NCI-H748 treated with DMSO at 0.1 percent for 48 hours (cell line): Measurements from ENCODE around the gene ITPR1.
"Not testable (repeated sequence)": the region's sequence is repeated elsewhere in the genome, so short reads cannot be mapped to it uniquely, and the experiment has no call there.

Experiments used
- DNase-seq: peaks from one replicate; lab custom pipeline; 2025; lab: John Stamatoyannopoulos, UW

The ITPR1 gene

DNA sequence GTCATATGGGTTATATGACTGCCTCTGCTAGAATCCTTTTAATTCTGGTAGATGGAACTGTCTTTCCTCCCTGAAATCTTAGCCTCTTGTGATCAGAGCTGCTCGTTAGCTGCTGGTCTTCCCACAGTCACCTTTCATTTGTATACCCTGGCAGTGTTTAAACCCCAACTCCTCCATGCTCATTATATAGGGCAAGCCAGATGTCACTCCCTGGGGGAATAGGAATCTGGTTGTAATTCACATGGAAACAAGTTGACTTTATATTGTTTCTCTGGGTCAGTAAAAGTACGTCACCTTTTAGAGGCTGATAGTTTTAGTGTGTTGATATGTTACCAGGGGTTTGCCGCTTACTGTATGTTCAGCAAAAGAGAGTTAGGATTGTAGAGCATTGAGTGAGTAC, 103.5 kb downstream of the ITPR1 start:
- no peak for DNase-seq

DNA sequence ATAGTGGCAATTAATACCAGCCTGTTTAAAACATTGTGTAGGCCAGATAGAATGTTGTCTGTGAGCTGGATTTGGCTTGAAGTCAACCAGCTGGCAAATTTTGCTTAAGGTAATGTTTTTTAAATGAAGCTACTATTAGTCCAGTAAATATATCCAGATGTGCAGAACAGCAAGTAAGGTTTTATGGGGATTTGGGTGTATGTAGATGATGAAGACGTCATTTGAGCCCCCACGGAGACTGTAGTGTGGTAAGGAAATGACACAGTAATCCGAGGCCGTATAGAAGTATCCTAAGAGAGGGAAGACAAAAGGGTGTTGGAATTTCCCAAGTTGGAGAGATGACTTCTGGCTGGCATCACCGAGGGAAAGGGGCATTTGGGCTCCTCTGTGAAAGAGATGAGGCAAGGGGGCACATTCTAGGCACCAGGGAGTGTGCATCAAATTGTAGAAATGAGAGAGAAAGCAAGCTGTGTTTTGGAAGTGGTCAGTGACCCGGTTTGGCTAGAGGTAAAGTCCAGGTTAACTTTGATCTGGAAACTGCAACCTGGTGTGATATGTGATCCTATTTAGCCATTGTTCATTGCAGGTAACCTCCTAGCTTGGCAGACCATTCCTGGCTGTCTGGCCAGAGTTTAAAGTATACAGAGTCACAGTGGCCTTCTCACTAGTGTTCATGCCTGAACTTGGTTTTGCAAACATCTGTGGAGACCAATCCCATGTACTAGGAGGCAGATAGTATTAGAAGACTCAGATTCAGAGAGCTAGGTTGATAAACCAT, 104.2 kb downstream of the ITPR1 start:
- DNase-seq: no peak

- DNase-seq: not testable (repeated sequence)
Measured at GRCh38 chr3:4598232-4598631, 105.1 kb downstream of the ITPR1 start.

GRCh38 chr3:4599612-4600011, 106.5 kb downstream of the ITPR1 start:
- no peak for DNase-seq

DNA sequence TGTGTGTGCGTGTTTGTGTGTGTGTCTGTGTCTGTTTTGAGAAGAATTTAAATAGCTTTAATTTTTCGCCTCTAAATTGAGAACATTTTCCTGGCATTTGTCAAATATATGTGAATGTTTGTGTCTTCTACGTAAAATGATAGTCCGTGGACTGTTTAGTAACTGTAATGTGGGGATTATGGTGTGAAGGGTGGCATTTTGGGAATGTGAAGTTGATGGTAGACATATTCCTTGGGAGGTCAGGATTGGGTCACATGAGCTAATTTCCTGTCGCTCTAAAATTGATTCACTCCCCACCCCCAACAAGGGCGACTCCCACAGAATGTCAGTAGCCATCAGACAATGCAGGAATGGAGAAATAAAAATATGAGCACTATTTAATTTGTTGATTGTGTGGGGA, 107.3 kb downstream of the ITPR1 start:
- no peak for DNase-seq

DNA sequence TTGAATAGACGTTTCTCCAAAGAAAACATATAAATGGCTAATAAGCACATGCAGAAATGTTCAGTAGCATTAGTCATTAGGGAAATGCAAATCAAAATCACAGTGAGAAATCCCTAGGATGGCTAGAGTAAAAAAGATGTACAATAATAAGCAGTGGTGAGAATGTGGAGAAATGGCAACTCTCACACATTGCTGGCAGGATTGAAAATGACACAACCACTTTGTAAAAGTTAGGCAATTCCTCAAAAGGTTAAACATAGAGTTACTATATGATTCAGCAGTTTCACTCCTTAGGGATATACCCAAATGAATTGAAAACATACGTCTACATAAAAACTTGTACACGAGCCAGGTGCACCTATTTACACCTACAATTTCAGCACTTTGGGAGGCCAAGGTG, 108.7 kb downstream of the ITPR1 start:
- DNase-seq: no peak

- DNase-seq: no peak
Measured at GRCh38 chr3:4604693-4605092, 111.5 kb downstream of the ITPR1 start.

GRCh38 chr3:4606911-4607310, 113.8 kb downstream of the ITPR1 start:
- DNase-seq: no peak

DNA sequence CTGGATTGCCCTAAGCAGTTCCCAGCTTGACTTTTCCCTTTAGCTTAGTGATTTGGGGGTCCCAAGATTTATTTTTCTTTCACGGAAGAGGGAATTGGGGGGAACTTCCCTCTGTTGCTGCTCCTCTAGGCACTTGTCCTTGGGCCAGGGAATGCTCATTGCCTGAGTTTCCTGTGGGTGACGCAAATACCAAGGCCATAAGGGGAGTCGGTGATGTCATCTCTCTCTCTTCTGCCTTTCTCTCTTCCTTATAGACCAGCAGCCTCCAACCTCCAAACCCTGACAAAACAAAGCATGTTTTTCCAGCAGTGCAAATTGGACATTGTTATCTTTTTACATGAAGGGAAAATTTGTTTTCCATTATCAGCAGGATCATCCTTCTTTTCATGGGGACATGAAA, 120.2 kb downstream of the ITPR1 start:
- no peak for DNase-seq

- DNase-seq: no peak
Measured at GRCh38 chr3:4614070-4614469, 120.9 kb downstream of the ITPR1 start.

- DNase-seq: no peak
Measured at GRCh38 chr3:4614927-4615326, 121.8 kb downstream of the ITPR1 start.

DNA sequence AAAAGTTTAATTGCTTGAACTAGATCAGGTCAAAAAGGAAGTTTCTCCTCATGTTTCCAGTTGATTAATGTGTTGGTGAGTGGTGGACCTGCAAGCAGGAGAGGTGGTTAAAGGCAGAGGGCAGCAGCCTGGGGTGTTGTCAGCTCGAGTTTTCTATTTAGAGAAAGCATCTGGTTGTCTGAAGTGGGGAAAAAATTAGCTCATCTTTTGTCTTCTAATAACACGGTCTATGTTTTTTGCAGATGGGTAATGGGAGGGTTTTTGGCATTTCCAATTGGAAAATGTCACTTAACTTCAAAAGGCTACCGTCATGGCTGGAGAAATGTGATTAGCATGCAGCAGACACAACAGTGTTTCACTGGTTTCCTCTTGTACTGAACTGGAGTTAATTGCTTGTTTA, 122.6 kb downstream of the ITPR1 start:
- DNase-seq: no peak

- no peak for DNase-seq
Measured at GRCh38 chr3:4623421-4623999, 130.4 kb downstream of the ITPR1 start.

DNA sequence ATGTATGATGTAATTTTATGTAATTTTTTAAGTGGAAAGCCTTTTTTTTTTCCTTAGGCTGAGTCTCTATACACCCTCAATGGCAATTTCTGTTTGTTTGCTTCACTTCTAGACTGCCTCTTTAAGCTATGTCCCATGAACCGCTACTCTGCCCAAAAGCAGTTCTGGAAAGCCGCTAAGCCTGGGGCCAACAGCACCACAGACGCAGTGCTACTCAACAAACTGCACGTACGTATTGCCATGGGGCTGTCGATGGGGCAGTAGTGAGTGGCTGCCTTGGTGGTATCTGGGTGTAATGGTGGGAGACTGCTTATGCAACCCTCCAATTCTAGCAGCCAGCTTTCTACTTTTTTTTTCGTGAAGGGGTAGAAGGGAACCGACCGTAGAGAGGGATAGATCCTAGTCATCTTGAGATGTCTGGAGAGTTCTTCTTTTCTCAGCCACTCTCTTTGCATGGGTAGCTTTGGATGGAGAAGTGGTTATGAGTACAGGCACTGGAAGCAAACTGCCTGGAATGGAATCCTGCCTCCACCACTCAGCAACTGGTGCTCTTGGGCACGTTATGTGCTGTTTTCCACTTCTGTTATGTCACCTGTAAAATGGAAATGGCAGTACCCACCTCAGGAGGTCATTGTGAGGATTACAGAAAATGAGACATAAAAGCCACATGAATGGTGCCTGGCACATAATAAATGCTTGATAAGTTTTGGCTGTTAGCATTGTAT, 134.7 kb downstream of the ITPR1 start:
- no peak for DNase-seq

DNA sequence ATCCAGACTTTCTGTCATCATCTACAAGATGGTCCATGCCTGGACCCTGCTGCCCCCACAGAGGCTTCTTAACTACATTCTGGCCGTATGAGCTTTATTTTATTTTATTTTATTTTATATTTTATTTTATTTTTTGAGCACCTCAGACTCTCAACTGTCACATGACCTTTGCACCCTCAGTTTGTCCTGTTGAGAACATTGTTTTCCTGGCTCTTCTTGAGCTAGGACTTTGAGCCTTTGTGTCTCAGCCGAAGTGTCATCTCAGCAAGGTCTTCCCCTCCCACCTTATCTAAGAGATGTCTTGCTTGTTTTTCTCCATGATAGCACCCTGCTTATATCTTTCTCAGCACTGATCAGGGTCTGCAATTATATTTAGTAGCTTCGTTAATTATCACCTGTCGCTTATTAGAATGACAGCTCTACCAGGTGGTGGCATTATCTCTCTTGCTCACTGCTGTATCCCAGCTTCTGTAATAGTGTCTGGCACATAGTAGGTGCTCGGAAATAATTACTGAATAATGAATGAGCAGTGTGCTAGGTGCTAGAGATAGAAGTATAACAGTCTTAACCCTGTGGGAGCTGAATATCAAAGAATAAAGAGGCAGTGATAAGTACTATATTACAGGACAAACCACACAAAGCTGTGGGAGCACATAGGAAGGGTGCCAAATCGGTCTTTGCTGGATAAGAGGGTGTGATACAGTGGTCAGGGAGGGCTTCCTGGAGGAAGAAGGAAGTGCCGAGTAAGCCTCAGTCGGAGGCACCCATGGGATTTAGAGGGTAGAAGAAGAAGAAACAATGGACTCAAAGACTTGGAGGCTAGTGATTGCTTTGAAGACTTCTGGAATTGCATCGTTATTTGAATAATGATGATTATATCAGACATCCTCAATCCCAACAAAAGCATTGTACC, 136.2 kb downstream of the ITPR1 start:
- DNase-seq: no peak

- DNase-seq: peak; percentile 17
Measured at GRCh38 chr3:4633078-4634004, 140.2 kb downstream of the ITPR1 start.

DNA sequence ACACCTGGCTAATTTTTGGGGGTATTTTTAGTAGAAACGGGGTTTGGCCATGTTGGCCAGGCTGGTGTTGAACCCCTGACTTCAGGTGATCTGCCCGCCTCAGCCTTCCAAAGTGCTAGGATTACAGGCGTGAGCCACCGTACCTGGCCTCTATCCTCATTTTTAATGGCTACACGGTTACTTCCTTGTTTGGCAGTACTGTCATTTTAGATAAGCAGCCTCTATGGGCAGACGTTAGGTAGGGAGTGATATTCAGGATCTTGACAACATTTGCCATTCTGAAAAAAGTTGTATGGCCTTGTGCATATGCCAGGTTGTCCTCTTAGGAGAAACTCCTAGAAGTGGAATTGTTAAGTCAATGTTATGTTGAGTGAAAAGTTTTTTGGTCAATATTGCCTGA, 141.7 kb downstream of the ITPR1 start:
- no peak for DNase-seq

DNA sequence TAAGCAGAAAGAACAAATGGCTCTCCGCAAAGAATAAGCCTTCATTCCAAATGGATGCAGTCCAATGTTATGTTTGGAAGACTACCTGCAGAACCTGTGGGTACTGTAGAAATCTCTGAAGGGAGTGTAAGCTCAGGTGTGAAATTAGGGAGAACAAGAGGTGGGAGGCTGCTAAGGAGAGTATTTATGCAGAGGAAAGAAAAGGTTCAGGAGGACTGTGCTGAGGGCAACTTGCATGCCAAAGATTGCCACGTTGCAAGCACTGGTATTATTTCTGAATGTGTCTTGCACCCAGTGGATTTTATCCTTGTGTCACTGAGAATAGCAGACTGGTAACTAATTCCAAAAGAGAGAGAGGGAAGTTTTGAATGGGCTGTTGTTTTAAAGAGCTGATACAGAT, 144.1 kb downstream of the ITPR1 start:
- DNase-seq: no peak

DNA sequence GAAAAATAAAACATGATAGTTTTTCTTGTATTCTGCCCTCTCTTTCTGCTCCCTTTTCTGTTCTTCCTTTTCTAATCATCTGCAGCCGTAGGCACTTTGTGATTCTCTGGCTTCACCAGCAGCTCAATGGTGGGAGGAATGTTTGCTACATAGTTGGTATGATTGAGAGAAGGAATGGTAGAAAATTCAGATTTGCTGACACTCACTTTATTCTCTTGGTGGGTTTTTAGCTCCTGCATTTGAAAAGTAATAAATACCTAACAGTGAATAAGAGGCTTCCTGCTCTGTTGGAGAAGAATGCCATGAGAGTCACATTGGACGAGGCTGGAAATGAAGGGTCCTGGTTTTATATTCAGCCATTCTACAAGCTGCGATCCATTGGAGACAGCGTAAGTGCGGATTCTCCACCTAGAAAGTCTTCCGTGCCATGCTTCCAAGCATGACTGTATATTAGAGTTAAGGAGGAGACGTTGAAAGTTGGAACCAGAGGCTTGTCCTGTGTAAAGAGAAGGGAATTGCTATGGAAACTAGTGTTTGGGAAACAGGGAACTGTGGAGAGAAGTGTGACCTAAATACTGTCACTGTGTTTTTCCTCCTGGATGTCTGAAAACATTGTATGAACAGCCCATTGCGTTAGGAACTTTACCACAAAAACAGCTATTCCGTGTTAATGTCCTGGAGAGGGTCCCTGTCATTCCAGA, 148.9 kb downstream of the ITPR1 start:
- DNase-seq: no peak

DNA sequence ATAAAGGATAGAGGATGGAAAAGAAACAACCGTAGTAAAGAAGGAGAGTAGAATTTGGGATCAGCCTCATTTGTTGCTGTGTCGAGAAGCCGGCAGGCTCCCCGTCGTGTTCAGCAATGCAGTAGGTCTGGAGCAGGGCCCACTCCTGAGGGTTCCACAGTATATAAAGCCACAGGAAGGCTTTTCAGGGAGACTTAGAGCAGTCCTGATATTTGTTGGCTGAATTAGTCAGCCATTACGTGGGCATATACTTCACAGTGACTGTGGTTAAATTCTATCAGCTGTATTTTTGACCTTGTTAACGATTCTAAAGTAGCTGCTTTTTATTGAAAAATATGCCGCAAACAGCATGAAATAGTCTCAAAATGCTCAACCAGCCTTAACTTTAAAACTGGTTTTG, 149.5 kb downstream of the ITPR1 start:
- DNase-seq: no peak
